GM19438 (cell line): ENCODE measurements around the gene RPL21.

Experiments used
- ATAC-seq: cut with Tn5 transposase; IDR thresholded peaks from one replicate; pipeline ENCODE4 v1.9.1; 2021; ENCODE audit warnings: low read depth; ENCODE audit not compliant: unreplicated experiment

The RPL21 gene

GRCh38 chr13:27257648-27258253 lies 6.4 kb downstream of the RPL21 start:
- no peak for ATAC-seq

DNA sequence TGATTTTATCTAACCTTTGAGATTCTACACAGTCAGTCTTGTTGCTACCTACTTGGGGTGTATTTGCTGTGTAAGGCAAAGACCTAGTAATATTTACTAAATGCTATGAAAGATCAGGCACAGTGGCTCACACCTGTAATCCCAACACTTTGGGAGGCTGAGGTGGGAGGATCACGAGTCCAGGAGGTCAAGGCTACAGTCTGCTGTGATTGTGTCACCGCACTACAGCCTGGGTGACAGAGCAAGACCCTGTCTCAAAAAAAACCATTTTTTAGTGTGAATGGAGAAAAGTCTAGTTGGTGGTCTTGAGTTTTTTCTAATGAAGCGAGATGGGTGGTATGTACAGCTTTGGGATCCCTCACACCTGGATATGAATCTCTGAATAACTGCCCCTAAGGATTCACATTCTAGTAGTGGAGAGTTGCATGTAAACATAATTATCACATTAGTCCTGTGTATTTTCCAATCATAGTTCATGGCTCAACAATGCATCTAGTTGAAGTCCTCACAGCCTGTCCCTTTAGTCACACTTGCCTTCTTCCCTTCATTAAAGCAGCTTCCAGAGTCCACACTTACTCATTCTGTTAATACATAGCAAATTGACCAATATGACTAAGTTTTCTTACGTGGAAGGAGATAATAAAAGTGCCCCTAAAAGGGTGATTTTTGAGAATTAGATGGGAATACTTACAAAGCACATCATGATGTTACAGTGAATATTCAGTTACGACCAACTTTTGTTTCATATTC lies 7.5 kb downstream of the RPL21 start:
- ATAC-seq, result no peak

GRCh38 chr13:27259831-27260230 lies 8.5 kb downstream of the RPL21 start:
- ATAC-seq, result no peak

GRCh38 chr13:27261396-27261795 lies 10.0 kb downstream of the RPL21 start:
- no peak for ATAC-seq

DNA sequence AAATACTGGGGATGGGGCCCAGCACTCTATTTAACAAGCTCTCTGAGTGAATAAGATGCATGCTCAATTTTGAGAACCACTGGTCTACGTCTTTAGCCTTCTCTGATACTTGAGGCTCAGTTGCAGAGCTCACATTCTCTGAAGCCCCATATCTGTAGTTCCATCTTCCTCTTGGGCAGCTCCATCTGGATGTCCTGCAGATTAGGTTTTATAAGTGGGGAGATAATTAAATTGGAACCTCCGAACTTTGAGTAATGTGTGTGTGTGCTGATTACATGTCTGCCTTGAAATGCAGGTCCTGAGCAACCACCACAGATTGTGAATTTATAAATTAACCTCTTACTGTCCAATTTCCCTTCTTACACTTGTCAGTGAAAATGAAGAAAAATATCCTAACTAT lies 12.1 kb downstream of the RPL21 start:
- ATAC-seq, result no peak

DNA sequence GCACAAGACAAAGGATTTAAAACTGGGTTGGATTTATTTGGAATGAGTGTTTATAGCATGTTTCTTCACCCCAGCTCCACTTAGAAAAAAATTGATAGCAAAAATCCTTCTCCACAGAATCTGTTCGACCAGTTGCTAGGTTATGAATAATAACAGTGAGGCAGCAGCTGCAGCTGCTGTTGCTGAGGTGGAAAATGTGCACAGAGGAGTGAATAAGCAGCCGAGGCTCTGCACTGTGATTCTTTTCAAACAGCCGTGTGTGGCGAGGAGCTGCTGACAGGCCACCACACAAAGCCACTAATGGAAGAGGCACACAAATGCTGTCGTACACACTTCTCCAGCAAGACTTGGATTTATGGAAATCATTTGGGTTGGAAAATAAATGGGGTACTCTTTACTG lies 12.8 kb downstream of the RPL21 start:
- ATAC-seq, result no peak

DNA sequence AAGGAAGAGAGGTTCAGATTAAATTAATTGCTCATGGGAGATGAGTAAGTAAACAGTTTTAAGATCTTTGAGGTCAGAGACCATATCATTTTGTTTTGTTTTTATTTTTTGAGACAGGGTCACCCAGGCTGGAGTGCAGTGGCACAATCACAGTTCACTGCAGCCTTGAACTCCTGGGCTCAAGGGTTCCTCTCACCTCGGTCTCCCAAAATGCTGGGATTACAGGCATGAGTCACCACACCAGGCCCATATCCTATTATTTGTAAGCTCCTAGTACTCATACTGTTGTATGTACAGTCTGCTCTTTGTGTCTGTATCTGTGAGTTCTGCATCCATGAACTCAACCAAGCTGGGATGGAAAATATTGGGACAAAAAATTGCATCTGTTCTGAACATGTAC lies 13.3 kb downstream of the RPL21 start:
- ATAC-seq, result no peak

GRCh38 chr13:27266917-27267316 lies 15.6 kb downstream of the RPL21 start:
- ATAC-seq, result no peak

GRCh38 chr13:27267596-27267995 lies 16.2 kb downstream of the RPL21 start:
- no peak for ATAC-seq

- ATAC-seq, result no peak
Observed at GRCh38 chr13:27269114-27269665, 17.8 kb downstream of the RPL21 start.

GRCh38 chr13:27270594-27271520 lies 19.5 kb downstream of the RPL21 start, which contains the start of gene RASL11A:
Gene RASL11A, plus strand, starts transcription at chr13:27270830. Its CDS starts 115 bp downstream, at chr13:27270945.
- peak; percentile 86 for ATAC-seq

- no peak for ATAC-seq
Observed at GRCh38 chr13:27271570-27272096, 20.3 kb downstream of the RPL21 start.

DNA sequence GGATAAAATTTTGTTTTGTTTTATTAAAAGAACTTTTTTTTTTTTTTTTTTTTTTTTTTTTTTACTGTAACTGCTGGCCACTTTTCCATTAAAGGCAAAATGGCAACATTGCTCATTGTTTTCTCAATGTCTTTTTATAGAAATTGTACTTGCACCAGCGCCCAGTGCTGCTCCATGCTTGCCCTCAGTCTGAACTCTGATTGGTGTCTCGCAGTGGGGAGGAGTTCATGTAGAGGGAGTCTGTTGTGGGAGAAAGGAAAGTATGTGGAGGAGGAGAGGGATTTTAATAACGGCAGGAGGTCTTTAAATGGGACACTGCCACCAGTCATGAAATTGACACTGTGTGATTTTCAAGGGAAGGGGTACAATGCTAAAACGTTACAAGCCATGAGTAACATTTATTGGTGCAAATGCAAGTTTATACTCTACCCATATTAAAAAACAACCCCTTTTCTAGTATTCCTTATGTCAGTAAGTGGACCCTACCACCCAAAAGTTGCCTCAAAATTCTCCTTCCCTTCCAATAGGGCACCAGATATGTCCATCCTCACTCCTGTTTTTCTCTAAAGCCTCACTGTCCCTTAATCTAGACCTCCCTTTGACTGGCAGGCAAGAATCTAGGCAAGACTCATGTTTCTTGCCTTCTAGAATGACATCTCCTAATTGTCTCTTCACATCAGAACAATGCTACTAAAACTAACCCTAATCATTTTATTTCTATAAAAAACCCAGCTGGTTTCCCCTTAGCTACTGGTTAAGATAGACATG lies 22.5 kb downstream of the RPL21 start:
- ATAC-seq, result no peak

GRCh38 chr13:27274631-27275030 lies 23.3 kb downstream of the RPL21 start:
- ATAC-seq, result no peak

- no peak for ATAC-seq
Observed at GRCh38 chr13:27276188-27276587, 24.8 kb downstream of the RPL21 start.

- no peak for ATAC-seq
Observed at GRCh38 chr13:27279506-27279905, 28.1 kb downstream of the RPL21 start.

- ATAC-seq, result no peak
Observed at GRCh38 chr13:27280009-27280656, 28.8 kb downstream of the RPL21 start.

DNA sequence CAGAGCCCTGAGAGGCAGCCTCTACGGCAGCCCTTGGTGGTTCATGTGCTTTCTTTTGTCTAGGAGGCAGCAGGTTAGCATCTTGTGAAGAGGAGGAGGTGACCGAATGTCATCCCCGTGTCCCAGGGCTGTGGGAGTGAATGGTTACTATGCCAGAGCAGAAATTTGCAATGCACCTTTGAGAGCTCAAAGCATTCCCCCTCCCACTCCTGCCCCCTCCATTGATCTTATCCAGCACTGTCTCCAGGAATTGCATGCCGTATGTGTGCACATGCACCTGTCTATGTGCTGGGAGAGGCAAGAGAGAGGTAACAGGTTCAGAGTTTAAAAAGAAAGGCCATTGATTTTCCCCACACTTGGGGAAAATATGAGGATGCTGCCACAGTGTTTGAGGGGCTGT lies 29.5 kb downstream of the RPL21 start:
- ATAC-seq, result no peak

DNA sequence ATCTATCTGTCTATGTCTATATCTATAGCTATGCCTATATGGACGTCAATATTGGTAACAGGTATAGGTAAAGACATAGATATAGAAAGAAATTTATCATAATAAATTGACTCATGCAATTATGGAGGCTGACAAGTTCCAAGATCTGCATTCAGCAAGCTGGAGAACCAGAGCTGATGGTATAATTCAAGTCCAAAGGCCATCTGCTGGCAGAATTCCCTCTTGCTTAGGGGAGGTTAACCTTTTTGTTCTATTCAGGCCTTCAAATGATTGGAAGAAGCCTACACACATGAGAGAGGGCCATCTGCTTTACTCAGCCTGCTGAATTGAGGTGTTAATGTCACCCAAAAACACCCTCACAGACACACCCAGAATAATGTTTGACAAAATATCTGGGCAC lies 30.1 kb downstream of the RPL21 start:
- no peak for ATAC-seq
